DMS53 treated with DMSO at 0.1 percent for 48 hours (cell line): ENCODE measurements around the gene POLR1A.

Source experiments
- DNase-seq: peaks from one replicate; lab custom pipeline; 2025; ENCODE audit not compliant: unreplicated experiment; lab: John Stamatoyannopoulos, UW

POLR1A gene

GRCh38 chr2:86105252-86105968 lies at the start of gene POLR1A:
Gene POLR1A (minus strand): TSS chr2:86105886. CDS start chr2:86105776, 110 bp downstream.
- DNase-seq: peak; percentile 98

- no peak for DNase-seq
Observed at GRCh38 chr2:86150502-86150901, 44.8 kb upstream of the POLR1A start.

- no peak for DNase-seq
Observed at GRCh38 chr2:86147793-86148192, 42.1 kb upstream of the POLR1A start.

- DNase-seq: no peak
Observed at GRCh38 chr2:86143926-86144685, 38.4 kb upstream of the POLR1A start.

- DNase-seq: no peak
Observed at GRCh38 chr2:86143307-86143706, 37.6 kb upstream of the POLR1A start.

GRCh38 chr2:86142436-86143257 lies 37.0 kb upstream of the POLR1A start:
- no peak for DNase-seq

- DNase-seq: no peak
Observed at GRCh38 chr2:86140969-86141392, 35.3 kb upstream of the POLR1A start.

GRCh38 chr2:86139981-86140380 lies 34.3 kb upstream of the POLR1A start:
- no peak for DNase-seq

GRCh38 chr2:86138736-86139625 lies 33.3 kb upstream of the POLR1A start:
- DNase-seq: no peak

GRCh38 chr2:86136141-86136540 lies 30.5 kb upstream of the POLR1A start:
- DNase-seq: no peak

GRCh38 chr2:86135653-86136052 lies 30.0 kb upstream of the POLR1A start:
- no peak for DNase-seq

GRCh38 chr2:86134709-86135108 lies 29.0 kb upstream of the POLR1A start:
- DNase-seq: no peak

- DNase-seq: no peak
Observed at GRCh38 chr2:86124683-86125082, 19.0 kb upstream of the POLR1A start.

- no peak for DNase-seq
Observed at GRCh38 chr2:86123328-86123925, 17.7 kb upstream of the POLR1A start.

GRCh38 chr2:86118130-86118529 lies 12.4 kb upstream of the POLR1A start:
- DNase-seq: no peak

- DNase-seq: no peak
Observed at GRCh38 chr2:86107031-86107430, 1.3 kb upstream of the POLR1A start.

GRCh38 chr2:86105969-86106945 lies 571 bp upstream of the POLR1A start, which contains the start of gene PTCD3:
Gene PTCD3 (plus strand): TSS chr2:86106235. CDS start chr2:86106248, 13 bp downstream.
- peak; percentile 99 for DNase-seq

- DNase-seq: no peak
Observed at GRCh38 chr2:86102157-86102556, 3.5 kb downstream of the POLR1A start.

GRCh38 chr2:86097913-86098312 lies 7.8 kb downstream of the POLR1A start:
- DNase-seq: no peak
